T-helper 2 cell (primary cell): Measurements from ENCODE around the gene SLC16A13.
"Not testable (repeated sequence)": the region's sequence is repeated elsewhere in the genome, so short reads cannot be mapped to it uniquely, and the experiment has no call there.

ENCODE experiments used
- DNase-seq, 5 experiments: peaks; one replicate each; pipeline versions ENCODE4 v3.0.0 to v3.0.0-alpha.2; 2012 to 2022

The SLC16A13 gene

GRCh38 chr17:7067198-7067597 is 31.4 kb downstream of the SLC16A13 start:
- no peak for DNase-seq

DNA sequence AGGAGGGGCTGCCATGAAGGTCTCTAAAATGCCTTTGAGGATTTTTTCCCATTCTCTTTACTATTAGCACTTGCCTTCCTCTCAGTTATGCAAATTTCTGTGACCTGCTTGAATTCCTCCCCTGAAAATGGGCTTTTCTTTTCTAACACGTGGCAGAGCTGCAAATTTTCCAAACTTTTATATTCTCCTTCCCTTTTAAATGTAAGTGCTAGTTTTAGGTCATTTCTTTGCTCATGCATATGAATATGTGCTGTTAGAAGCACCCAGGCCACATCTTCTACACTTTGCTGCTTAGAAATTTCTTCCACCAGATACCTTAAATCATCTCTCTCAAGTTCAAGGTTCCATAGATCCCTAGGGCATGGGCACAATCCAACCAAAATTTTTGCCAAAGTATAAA is 32.5 kb downstream of the SLC16A13 start:
- no peak for DNase-seq

DNA sequence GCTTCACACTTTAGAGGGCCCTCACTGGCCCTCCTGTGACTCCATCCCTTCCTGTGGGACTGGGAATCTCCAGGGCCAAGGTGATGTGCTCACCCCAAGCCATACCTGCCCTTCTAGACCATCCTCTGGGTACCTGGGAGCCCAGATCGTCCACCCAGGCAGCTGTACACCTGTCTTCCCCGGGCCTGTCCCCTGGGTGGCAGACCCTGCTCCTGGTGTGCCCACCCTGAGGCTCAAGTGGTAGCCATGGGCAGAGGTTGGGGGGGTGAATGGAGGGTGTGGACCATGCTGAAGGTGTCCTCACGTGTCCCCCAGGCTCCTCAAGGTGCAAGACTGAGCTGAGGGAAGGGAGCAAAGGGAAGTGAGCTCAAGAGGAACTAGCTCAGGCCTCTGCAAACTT is 34.9 kb downstream of the SLC16A13 start:
- DNase-seq = no peak

- no peak for DNase-seq
These were observed 36.6 kb downstream of the SLC16A13 start for GRCh38 chr17:7072406-7072805.

GRCh38 chr17:7074931-7075330 is 39.1 kb downstream of the SLC16A13 start:
- no peak for DNase-seq

- no peak for DNase-seq
These were observed 42.2 kb downstream of the SLC16A13 start for GRCh38 chr17:7077911-7078546.

- DNase-seq = no peak
These were observed 42.9 kb downstream of the SLC16A13 start for GRCh38 chr17:7078711-7079110.

DNA sequence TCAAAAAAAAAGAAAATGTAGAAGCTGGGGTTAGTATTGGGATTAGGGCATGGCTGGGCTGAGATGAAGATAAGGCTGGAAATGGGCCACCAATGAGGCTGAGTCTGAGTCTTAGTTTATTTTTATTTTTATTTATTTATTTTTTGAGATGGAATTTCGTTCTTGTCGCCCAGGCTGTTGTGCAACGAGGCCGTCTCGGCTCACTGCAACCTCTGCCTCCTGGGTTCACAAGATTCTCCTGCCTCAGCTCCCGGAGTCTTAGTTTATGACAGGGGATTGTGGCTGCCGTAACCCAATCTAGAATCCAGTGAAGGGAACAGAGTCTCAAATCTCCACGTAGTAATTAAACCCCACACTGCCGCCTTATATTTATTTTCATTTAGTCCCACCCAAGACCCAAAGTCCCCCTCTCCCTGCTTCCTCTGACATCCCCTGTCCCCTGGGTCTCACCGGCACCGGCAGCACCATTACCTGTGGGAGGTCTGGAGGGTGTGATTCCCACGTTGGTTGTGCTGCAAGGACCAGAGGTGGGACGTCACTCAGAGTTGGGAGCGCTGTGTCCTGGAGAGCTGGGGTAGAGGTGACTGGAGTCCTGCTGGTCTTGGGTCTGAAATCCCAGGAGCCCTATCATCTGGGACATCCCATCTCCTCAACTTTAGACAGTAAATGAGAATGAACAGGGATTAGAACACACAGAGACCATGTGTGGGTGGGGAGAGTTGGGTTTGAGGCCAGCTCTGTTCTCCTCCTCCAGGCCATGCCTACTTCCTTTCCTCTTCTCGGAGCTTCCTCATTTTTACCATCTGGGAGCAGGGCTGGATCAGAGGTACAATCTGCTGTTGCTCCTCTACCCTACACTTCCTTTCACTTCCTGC is 44.0 kb downstream of the SLC16A13 start, which contains the start of gene CLEC10A:
TSS of gene CLEC10A (minus strand) at position 671 of the 875 bp plus-strand sequence. CDS start 1,439 bp downstream, outside the sequence.
- no peak for DNase-seq

GRCh38 chr17:7080456-7081041 is 44.7 kb downstream of the SLC16A13 start:
- DNase-seq = no peak

- DNase-seq = peak in 2 of 5 experiments; percentile 46 to 61
These were observed 45.7 kb downstream of the SLC16A13 start for GRCh38 chr17:7081341-7082062.

- no peak for DNase-seq
These were observed 47.8 kb downstream of the SLC16A13 start for GRCh38 chr17:7083592-7083991.

GRCh38 chr17:7084088-7084487 is 48.3 kb downstream of the SLC16A13 start:
- no peak for DNase-seq

- not testable (repeated sequence) for DNase-seq
These were observed 52.6 kb downstream of the SLC16A13 start for GRCh38 chr17:7088442-7088841.

DNA sequence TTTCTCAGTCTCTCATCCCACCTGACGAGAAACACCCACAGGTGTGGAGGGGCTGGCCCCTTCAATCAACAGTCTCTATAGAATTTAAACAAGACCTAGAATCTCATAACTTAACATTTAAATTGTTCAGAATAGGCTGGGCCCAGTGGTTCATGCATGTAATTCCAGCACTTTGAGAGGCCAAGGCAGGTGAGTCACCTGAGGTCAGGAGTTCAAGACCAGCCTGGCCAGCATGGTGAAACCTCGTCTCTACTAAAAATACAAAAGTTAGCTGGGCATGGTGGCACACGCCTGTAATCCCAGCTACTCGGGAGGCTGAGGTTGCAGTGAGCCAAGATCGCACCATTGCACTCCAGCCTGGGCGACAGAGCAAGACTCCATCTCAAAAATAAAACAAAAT is 53.8 kb downstream of the SLC16A13 start:
- not testable (repeated sequence) for DNase-seq
